Thoracic aorta (tissue), 2 donors: Measurements from ENCODE around the gene PZP. TPM values are rescaled to one million over a fixed set of nuclear protein-coding genes. Genes with fewer than 3 reads are reported as not detected.

Source experiments
- ATAC-seq: fragments of 150-250 bp; one replicate; pipeline ENCODE4 v1.8.0; 2017; ENCODE audit warnings: low read depth; ENCODE audit not compliant: insufficient number of reproducible peaks, low FRiP score
- DNase-seq: peaks from one replicate; pipeline ENCODE4 v3.0.0-alpha.2; 2020; ENCODE audit warnings: low spot score
- H3K27ac ChIP-seq, 2 donors: fragments of 200-600 bp; sonication (generic); 1 replicate in 1 of 2; 2 replicates in 1 of 2; pipeline ENCODE4 v1.5.1; 2016; ENCODE audit warnings: mild to moderate bottlenecking in 2 of 2, moderate library complexity in 2 of 2
- H3K27me3 ChIP-seq: fragments of 200-600 bp; sonication (generic); replicated peaks from 2 replicates; pipeline ENCODE4 v1.6.0; 2016; ENCODE audit warnings: mild to moderate bottlenecking; ENCODE audit not compliant: insufficient read depth
- H3K36me3 ChIP-seq: fragments of 200-600 bp; sonication (generic); one replicate; pipeline ENCODE4 v1.5.1; 2016
- H3K4me1 ChIP-seq, 2 donors: fragments of 200-600 bp; sonication (generic); 1 replicate in 1 of 2; 2 replicates in 1 of 2; pipeline versions ENCODE4 v1.5.1 to v1.6.0; 2016; ENCODE audit warnings: low read depth in 2 of 2, mild to moderate bottlenecking in 1 of 2; ENCODE audit not compliant: control insufficient read depth in 1 of 2
- H3K4me3 ChIP-seq: fragments of 200-600 bp; sonication (generic); 2 replicates; pipeline ENCODE4 v1.5.1; 2016; ENCODE audit warnings: mild to moderate bottlenecking
- H3K9me3 ChIP-seq: fragments of 200-600 bp; sonication (generic); 2 replicates; pipeline ENCODE4 v1.5.1; 2016
- total RNA-seq, 2 donors: library from RNA; depleted of rRNA; stranded (reverse); fragments of >200 nt; gene quantifications; one replicate each; pipeline versions ENCODE4 v1.1.0 to v1.2.3, GENCODE V29; 2016
- TF ChIP-seq, protein P1 (sequence below): fragments of 200-600 bp; sonication (generic); IDR thresholded peaks from one replicate; pipeline ENCODE4 v1.5.1; 2019; ENCODE audit warnings: antibody characterized with exemption

Gene PZP
- total RNA-seq, 2 donors from 2014 or later, result not detected

DNA sequence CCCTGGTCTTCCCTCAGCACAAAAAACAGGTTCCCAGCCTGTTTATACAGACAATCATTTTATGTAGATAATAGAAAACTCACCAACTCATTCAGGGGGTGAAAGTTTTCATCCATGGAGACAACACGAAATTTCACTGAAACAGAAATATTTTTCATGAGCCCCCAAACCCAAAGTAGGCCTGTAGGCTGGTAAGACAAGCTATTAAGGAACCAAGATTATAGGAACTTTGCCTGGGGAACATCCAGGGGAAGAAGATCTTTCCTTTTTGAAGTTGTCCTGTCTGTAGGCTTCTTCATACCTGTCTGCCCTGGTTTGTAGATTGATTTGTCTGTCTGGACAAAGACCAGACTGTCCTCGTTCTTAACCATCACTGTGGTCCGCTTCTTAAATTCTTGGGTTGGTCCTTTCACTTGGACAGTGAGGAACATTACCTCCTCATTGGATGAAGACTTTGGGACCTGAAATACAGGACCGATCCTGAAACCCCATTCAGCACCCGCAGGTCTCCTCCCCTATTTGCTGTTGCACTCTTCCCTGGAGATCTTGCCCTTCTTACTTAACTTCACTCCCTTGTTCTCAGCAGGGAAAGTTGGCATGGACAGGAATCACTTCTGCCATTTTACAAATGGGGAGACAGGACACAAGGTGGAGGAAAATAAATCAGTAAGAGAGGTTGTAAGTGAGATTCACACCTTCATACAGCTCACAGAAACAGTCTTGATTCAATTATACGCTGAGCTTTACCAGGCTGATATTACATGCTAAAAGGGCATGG, 95.9 kb downstream of the PZP start:
- TF ChIP-seq, protein P1, sequence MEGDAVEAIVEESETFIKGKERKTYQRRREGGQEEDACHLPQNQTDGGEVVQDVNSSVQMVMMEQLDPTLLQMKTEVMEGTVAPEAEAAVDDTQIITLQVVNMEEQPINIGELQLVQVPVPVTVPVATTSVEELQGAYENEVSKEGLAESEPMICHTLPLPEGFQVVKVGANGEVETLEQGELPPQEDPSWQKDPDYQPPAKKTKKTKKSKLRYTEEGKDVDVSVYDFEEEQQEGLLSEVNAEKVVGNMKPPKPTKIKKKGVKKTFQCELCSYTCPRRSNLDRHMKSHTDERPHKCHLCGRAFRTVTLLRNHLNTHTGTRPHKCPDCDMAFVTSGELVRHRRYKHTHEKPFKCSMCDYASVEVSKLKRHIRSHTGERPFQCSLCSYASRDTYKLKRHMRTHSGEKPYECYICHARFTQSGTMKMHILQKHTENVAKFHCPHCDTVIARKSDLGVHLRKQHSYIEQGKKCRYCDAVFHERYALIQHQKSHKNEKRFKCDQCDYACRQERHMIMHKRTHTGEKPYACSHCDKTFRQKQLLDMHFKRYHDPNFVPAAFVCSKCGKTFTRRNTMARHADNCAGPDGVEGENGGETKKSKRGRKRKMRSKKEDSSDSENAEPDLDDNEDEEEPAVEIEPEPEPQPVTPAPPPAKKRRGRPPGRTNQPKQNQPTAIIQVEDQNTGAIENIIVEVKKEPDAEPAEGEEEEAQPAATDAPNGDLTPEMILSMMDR, result no peak
- peaks cover 15 to 32% of the 10 kb centered on the region in 2 donors for H3K4me1 ChIP-seq
- DNase-seq (no peak), ATAC-seq (no peak)
- peak overlapping the region; percentile 66 for H3K4me3 ChIP-seq
- H3K27ac ChIP-seq, result no peak overlapping the region
- H3K9me3 ChIP-seq, result no peaks in the 10 kb centered on the region
- no peaks in the 10 kb centered on the region for H3K27me3 ChIP-seq
- H3K36me3 ChIP-seq, result peaks cover 34% of the 10 kb centered on the region

DNA sequence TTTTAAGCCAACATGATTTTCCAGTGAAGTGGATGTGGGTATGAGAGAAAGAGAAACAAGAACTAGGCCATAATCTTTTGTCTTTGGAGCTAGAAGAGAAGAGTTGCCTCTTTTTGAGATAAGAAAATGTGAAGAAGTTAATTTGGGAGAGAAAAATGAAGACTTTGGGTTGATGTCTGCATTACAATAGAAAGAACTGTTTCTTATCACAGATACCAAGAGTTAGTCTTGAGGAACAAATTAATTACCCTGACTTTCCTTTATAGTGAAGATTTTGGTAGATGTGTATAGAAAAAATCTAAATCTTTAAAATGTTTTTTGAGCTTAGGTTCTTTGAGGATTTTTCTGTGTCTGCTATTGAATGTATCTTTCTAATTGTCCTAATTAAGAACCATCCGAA, 96.7 kb downstream of the PZP start:
- H3K4me1 ChIP-seq, result peaks cover 8 to 25% of the 10 kb centered on the region in 2 donors
- no peaks in the 10 kb centered on the region for H3K9me3 ChIP-seq
- no peak overlapping the region for H3K4me3 ChIP-seq
- TF ChIP-seq, protein P1, result no peak
- ATAC-seq (no peak), DNase-seq (no peak)
- no peaks in the 10 kb centered on the region for H3K27me3 ChIP-seq
- no peak overlapping the region for H3K27ac ChIP-seq
- H3K36me3 ChIP-seq, result peaks cover 40% of the 10 kb centered on the region

DNA sequence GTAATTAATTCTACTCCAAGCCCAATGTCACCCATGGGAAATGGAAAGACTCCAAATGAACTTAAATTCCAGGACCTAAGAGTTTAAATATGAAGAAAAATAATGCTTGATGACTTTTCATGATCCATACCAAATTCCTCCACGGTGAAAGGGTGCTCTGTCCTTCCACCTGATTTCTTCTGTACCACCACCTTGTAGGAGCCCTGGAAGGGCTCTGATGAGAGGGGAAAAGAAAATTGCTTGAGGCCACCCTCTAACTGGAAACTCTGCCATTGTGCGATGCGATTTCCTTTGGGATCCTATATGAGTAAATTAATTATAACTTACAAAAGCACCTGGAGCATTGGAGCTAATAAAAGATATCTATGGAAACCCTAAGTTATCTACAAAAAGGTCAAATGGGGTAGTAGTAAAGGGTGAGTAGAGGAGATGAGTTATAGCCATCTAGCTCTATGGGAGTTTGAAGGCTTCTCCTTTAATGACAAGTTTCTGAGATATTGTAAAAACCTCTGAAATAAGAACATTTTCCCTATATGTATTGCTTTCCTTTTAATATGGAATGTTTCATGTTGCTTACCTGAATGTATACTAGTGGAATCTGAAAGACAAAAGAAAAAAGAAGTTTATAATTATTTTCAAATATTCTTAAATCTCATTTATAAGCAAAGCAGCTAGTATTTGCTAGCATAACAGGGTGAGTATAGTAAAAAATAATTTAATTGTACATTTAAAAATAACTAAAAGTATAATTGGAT, 98.3 kb downstream of the PZP start:
- DNase-seq, result no peak
- no peak for ATAC-seq
- peaks cover 56% of the 10 kb centered on the region for H3K36me3 ChIP-seq
- TF ChIP-seq, protein P1, result no peak
- H3K27ac ChIP-seq, result no peak overlapping the region
- peaks cover 12 to 24% of the 10 kb centered on the region in 2 donors for H3K4me1 ChIP-seq
- H3K27me3 ChIP-seq, result no peaks in the 10 kb centered on the region
- no peak overlapping the region for H3K4me3 ChIP-seq
- H3K9me3 ChIP-seq, result no peaks in the 10 kb centered on the region

DNA sequence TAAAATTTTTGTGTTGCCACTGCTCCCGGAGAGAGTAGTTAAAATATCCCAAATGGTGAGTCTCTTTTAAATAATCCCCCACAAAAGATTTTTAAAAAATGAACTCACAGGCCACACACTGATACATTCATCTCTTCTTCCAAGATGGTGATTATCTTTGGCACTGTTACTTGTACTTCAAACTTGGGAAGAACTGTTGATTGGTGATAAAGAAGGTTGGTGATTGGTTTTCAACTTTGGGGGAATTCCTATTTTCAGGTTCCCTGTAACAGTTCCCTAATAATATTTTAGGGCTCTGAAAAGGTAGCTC, 99.0 kb downstream of the PZP start:
- no peak overlapping the region for H3K4me3 ChIP-seq
- H3K9me3 ChIP-seq, result no peaks in the 10 kb centered on the region
- peaks cover 12 to 24% of the 10 kb centered on the region in 2 donors for H3K4me1 ChIP-seq
- H3K36me3 ChIP-seq, result peaks cover 62% of the 10 kb centered on the region
- TF ChIP-seq, protein P1, result no peak
- DNase-seq (no peak), ATAC-seq (no peak)
- H3K27ac ChIP-seq, result no peak overlapping the region
- H3K27me3 ChIP-seq, result no peaks in the 10 kb centered on the region

DNA sequence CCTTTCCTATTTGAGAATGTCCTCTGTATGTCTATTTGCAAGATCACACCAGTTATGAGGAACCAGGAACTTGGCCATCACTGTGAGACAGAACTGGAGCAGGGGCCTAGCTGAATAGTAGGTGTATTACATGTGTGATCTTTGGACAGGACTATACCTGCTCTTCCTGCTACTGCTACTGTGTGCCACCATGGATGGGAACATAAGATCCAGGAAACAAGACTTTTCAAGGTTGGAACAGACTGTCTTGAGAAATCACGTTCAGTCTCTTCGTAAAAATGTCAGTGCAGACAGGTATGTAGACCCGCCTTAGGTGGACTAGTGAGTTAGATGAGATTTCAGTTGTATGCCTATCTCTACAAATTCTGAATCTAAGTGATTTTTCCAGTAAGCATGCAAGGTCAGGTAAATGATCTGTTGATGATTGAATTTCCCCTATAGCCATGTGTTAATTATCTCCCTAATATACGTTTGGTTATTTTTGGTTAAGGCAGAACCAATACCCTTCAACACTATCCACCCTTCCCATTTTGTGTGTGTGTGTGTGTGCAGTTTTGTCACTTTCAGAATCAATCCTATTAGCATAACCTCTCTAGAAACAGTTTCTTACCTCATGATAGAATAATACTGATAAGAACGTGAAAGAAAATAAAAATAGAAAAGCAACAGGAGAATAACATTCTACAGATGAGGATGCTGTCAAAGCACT, 99.5 kb downstream of the PZP start:
- no peaks in the 10 kb centered on the region for H3K27me3 ChIP-seq
- no peak overlapping the region for H3K4me3 ChIP-seq
- DNase-seq (no peak), ATAC-seq (no peak)
- H3K9me3 ChIP-seq, result no peaks in the 10 kb centered on the region
- peaks cover 67% of the 10 kb centered on the region for H3K36me3 ChIP-seq
- TF ChIP-seq, protein P1, result no peak
- no peak overlapping the region for H3K27ac ChIP-seq
- peaks cover 12 to 24% of the 10 kb centered on the region in 2 donors for H3K4me1 ChIP-seq
